Mucosa of descending colon (tissue), 3 donors: ENCODE results near the gene DUS1L. TPM values are rescaled to one million over a fixed set of nuclear protein-coding genes. Genes with fewer than 3 reads are reported as not detected.

Experiments
- ATAC-seq: fragments of 200-7000 bp; cut with Tn5 transposase; one replicate; pipeline ENCODE4 v1.9.1; 2020; ENCODE audit warnings: mild to moderate bottlenecking, moderate library complexity
- DNase-seq, 3 donors: peaks; one replicate each; pipeline ENCODE4 v3.0.0-alpha.2; 2020
- H3K36me3 ChIP-seq: fragments of 200-600 bp; one replicate; pipeline ENCODE4 v1.8.0; 2021; ENCODE audit warnings: low read depth, mild to moderate bottlenecking
- H3K4me1 ChIP-seq: fragments of 200-600 bp; one replicate; pipeline ENCODE4 v1.8.0; 2021; ENCODE audit warnings: low read depth, mild to moderate bottlenecking
- H3K4me3 ChIP-seq: fragments of 200-600 bp; one replicate; pipeline ENCODE4 v1.8.0; 2021; ENCODE audit warnings: mild to moderate bottlenecking
- H3K9me3 ChIP-seq: fragments of 200-600 bp; one replicate; pipeline ENCODE4 v1.8.0; 2021; ENCODE audit warnings: mild to moderate bottlenecking
- CTCF ChIP-seq: fragments of 200-600 bp; IDR thresholded peaks from one replicate; pipeline ENCODE4 v1.8.0; 2022; ENCODE audit warnings: antibody characterized with exemption, mild to moderate bottlenecking
- intact Hi-C, 2 donors: fragments of 100-400 bp; cut with DNase I in 1 of 2; cut with micrococcal nuclease in 1 of 2; formaldehyde crosslinking; loops; one replicate each; pipeline versions ENCODE4 v1.11.0 to v1.11.1; 2022; cut with DNase I, micrococcal nuclease
- long read RNA-seq, 2 donors: library from polyadenylated mRNA; unstranded; transcript quantifications; one replicate each; pipeline ENCODE4 v2.0.0, GENCODE V29; 2019 to 2021
- total RNA-seq, 3 donors: library from RNA; stranded (reverse); fragmentation: NEBNext Ultra II Directional in 2 of 3; extraction: Animal tissue kit (Norgen Biotek cat#: 25700) in 2 of 3; gene quantifications; one replicate each; pipeline versions ENCODE4 v1.2.1 to v1.2.4, GENCODE V29; 2021 to 2023
- donor health status: DM: no; HTN: no; CAD: no; lungs with moderate emphysema.
- donor health status: DM: no; HTN: no; CAD: no.
- donor health status: DM: no; HTN: yes; CAD: no.

Gene DUS1L
- total RNA-seq, result 100 to 1,000 TPM in 2 of 3 donors, 10 to 100 TPM in 1; 99.8 to 143 (median 138) TPM
- long read RNA-seq, donor 1, partial matches to known transcripts, result 28 of 377 reads
- long read RNA-seq, donor 1, other reads (novel, unspliced or antisense), result 343 of 377 reads
- long read RNA-seq, donor 2, partial matches to known transcripts, result 2 of 8 reads
- long read RNA-seq, donor 2, other reads (novel, unspliced or antisense), result 5 of 8 reads

- ATAC-seq, result peak; percentile 85
- intact Hi-C loops, result no loop called here
Observed at GRCh38 chr17:82065638-82066303, at the start of gene DUS1L. TSS of gene DUS1L (minus strand) at chr17:82065804. CDS start at chr17:82065059, 745 bp downstream.

GRCh38 chr17:82114872-82115271 is 49.3 kb upstream of the DUS1L start:
- ATAC-seq, result no peak
- no peak for TF ChIP-seq CTCF
- Histone ChIP-seq H3K4me1 (no peaks in the 10 kb centered on the region), H3K9me3 (no peaks in the 10 kb centered on the region), H3K4me3 (no peak overlapping the region), H3K36me3 (no peaks in the 10 kb centered on the region)
- no peak for DNase-seq
- intact Hi-C loops, result no loop called here

More at GRCh38 chr17:82065638-82066303, at the start of gene DUS1L:
- Histone ChIP-seq H3K36me3 (no peaks in the 10 kb centered on the region), H3K4me3 (peak within 1 kb of the TSS; percentile 59), H3K9me3 (no peaks in the 10 kb centered on the region), H3K4me1 (peaks cover 16% of the 10 kb centered on the region)
- peak; percentile 51 to 78 (median 76) for DNase-seq
- TF ChIP-seq CTCF, result no peak

- intact Hi-C loops, result no loop called here
- no peaks in the 10 kb centered on the region for H3K36me3 ChIP-seq
- DNase-seq (no peak), ATAC-seq (no peak)
- H3K4me3 ChIP-seq, result no peak overlapping the region
- H3K9me3 ChIP-seq, result no peaks in the 10 kb centered on the region
- TF ChIP-seq CTCF, result no peak
- H3K4me1 ChIP-seq, result no peaks in the 10 kb centered on the region
Observed at GRCh38 chr17:82114447-82114846, 48.8 kb upstream of the DUS1L start.

GRCh38 chr17:82113941-82114340 is 48.3 kb upstream of the DUS1L start:
- DNase-seq, result no peak

GRCh38 chr17:82113422-82113821 is 47.8 kb upstream of the DUS1L start:
- DNase-seq, result no peak
- no peak for ATAC-seq
- Histone ChIP-seq H3K4me1 (no peaks in the 10 kb centered on the region), H3K4me3 (no peak overlapping the region), H3K36me3 (no peaks in the 10 kb centered on the region), H3K9me3 (no peaks in the 10 kb centered on the region)
- intact Hi-C loops, result no loop called here
- no peak for TF ChIP-seq CTCF

More at GRCh38 chr17:82113941-82114340, 48.3 kb upstream of the DUS1L start:
- intact Hi-C loops, result no loop called here
- Histone ChIP-seq H3K36me3 (no peaks in the 10 kb centered on the region), H3K4me3 (no peak overlapping the region), H3K9me3 (no peaks in the 10 kb centered on the region), H3K4me1 (no peaks in the 10 kb centered on the region)
- no peak for ATAC-seq
- no peak for TF ChIP-seq CTCF
